ENCODE measurements around the gene GNPAT. TPM values are rescaled to one million over a fixed set of nuclear protein-coding genes. Genes with fewer than 3 reads are reported as not detected.
"Not testable (repeated sequence)": the region's sequence is repeated elsewhere in the genome, so short reads cannot be mapped to it uniquely, and the experiment has no call there.

The GNPAT gene
- total and polyA plus RNA-seq, 10 of the 15 experiments (the other 5 are each of a cell fraction or from before 2014, with no cell fraction given): 24.0 to 70.6 (median 47.2) TPM

DNA sequence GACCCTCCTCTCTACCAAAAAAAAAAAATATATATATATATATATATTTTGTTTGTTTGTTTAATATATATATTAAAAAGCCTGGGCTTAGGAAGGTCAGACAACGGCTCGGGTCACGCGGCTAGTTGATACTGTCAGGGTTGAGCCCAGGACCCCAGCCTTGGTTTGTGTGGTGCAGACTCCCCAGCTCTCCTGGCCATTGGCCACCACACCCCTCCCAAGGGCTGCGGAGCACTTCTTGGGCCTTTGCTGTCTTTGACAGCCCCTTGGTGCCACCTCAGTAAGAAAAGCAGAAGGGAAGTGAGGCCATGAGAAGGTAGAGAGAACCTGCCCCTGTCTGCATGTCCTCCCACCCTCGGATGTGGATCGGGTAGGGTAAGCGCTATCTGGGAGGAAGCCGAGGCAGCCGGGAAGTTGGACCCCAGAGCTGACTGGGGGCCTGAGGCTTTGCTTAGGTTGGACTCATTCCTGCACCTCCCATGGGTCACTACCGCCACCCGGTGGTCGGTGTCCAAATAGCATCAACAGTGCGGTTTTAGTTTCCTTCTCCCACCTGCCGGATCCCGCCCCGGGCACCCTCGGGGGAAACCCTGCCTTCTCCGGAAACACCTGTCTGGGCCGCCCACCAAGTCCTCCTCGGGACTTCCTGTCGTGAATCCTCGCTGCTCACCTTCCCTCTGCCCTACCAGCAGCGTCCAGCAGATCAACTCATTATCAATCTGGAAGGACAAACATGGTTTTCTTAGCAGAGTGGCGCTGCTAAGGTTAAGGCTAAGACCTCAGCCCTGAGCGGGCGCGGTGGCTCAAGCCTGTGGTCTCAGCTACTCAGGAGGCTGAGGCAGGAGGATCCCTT, 29.8 kb upstream of the GNPAT start (continued):
- TF ChIP-seq NBN (IDR thresholded peaks at IDR 0.05) (no peak), RFX5 (IDR thresholded peaks at IDR 0.05; ENCODE audit: low read depth, low read length) (0 out of 2 replicates have a peak, but pooled peaks have one; percentile 13), YY1 (IDR thresholded peaks at IDR 0.05; ENCODE audit: low read depth, low read length) (peak; percentile 57; the same call in 1 of the 2 replicates), TAF1 (IDR thresholded peaks at IDR 0.05; ENCODE audit: borderline replicate concordance, low read depth, low read length) (peak; percentile 34; the same call in 1 of the 2 replicates), CREB1 (IDR thresholded peaks at IDR 0.05; ENCODE audit: low read depth) (no peak), EED (IDR thresholded peaks at IDR 0.05; ENCODE audit: low read depth) (peak; percentile 71; the same call in 1 of the 2 replicates), CHD4 (IDR thresholded peaks at IDR 0.05) (no peak), GATAD2B (conservative IDR thresholded peaks at IDR 0.05; ENCODE audit: low read depth) (peak; percentile 75; the same call in 1 of the 2 replicates), POLR2A (IDR thresholded peaks at IDR 0.05; ENCODE audit: low read depth, low read length) (0 out of 2 replicates have a peak, but pooled peaks have one; percentile 39), IRF4 (IDR thresholded peaks at IDR 0.05; ENCODE audit: low read depth, low read length) (0 out of 2 replicates have a peak, but pooled peaks have one; percentile 37), RB1 (IDR thresholded peaks at IDR 0.05; ENCODE audit: borderline replicate concordance) (0 out of 2 replicates have a peak, but pooled peaks have one; percentile 22), KDM1A (IDR thresholded peaks at IDR 0.05; ENCODE audit: borderline replicate concordance) (no peak), POLR2AphosphoS2 (IDR thresholded peaks at IDR 0.05; ENCODE audit: low read depth, low read length) (no peak), IKZF1 (conservative IDR thresholded peaks at IDR 0.05) (peak; percentile 85)
- TF ChIP-seq, protein P1, sequence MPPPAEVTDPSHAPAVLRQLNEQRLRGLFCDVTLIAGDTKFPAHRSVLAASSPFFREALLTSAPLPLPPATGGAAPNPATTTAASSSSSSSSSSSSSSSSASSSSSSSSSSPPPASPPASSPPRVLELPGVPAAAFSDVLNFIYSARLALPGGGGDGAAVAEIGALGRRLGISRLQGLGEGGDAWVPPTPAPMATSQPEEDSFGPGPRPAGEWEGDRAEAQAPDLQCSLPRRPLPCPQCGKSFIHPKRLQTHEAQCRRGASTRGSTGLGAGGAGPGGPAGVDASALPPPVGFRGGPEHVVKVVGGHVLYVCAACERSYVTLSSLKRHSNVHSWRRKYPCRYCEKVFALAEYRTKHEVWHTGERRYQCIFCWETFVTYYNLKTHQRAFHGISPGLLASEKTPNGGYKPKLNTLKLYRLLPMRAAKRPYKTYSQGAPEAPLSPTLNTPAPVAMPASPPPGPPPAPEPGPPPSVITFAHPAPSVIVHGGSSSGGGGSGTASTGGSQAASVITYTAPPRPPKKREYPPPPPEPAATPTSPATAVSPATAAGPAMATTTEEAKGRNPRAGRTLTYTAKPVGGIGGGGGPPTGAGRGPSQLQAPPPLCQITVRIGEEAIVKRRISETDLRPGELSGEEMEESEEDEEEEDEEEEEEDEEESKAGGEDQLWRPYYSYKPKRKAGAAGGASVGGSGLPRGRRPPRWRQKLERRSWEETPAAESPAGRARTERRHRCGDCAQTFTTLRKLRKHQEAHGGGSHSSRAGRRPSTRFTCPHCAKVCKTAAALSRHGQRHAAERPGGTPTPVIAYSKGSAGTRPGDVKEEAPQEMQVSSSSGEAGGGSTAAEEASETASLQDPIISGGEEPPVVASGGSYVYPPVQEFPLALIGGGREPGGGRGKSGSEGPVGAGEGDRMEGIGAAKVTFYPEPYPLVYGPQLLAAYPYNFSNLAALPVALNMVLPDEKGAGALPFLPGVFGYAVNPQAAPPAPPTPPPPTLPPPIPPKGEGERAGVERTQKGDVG (CRISPR knock-in tag; IDR thresholded peaks at IDR 0.05): no peak
- TF ChIP-seq, protein P2, sequence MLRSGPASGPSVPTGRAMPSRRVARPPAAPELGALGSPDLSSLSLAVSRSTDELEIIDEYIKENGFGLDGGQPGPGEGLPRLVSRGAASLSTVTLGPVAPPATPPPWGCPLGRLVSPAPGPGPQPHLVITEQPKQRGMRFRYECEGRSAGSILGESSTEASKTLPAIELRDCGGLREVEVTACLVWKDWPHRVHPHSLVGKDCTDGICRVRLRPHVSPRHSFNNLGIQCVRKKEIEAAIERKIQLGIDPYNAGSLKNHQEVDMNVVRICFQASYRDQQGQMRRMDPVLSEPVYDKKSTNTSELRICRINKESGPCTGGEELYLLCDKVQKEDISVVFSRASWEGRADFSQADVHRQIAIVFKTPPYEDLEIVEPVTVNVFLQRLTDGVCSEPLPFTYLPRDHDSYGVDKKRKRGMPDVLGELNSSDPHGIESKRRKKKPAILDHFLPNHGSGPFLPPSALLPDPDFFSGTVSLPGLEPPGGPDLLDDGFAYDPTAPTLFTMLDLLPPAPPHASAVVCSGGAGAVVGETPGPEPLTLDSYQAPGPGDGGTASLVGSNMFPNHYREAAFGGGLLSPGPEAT (IDR thresholded peaks at IDR 0.05; ENCODE audit: low read depth): peak; percentile 59
- TF ChIP-seq, protein P3, sequence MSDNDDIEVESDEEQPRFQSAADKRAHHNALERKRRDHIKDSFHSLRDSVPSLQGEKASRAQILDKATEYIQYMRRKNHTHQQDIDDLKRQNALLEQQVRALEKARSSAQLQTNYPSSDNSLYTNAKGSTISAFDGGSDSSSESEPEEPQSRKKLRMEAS (IDR thresholded peaks at IDR 0.05; ENCODE audit: low read depth, low read length): no peak

DNA sequence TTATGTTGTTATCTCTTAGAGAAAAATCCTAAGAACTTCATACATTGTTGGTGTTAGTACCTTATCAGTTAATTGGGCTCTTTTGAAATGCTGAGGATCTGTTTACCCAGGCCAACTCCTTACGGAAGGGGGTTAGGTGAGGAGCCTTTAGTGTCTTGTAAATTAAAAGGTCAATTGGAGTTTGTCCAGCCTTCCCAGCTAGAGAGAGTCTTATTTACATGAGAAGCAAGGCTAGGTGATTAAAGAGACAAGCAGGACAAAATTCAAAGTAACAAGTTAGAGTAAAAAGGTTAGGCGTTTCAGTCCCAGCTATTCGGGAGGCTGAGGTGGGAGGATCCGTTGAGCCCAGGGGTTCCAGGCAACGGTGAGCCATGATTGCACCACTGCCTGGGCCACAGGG, 28.7 kb upstream of the GNPAT start:
- POLR2A ChIA-PET; RAD21 ChIA-PET (ENCODE audit: unreplicated experiment); FAIRE-seq; H3K9ac ChIP-seq (ENCODE audit: control insufficient read depth, insufficient read depth, low read length); H3K79me2 ChIP-seq (ENCODE audit: control insufficient read depth, insufficient read depth, low read length); H2AFZ ChIP-seq (ENCODE audit: control insufficient read depth, low read depth, low read length); H3K4me3 ChIP-seq; ATAC-seq; H3K36me3 ChIP-seq (ENCODE audit: control insufficient read depth in 2 of 2, insufficient read depth in 2 of 2, low read length in 1 of 2); H4K20me1 ChIP-seq (ENCODE audit: control insufficient read depth, insufficient read depth); H3K9me3 ChIP-seq (replicated peaks; ENCODE audit: control insufficient read depth, insufficient read depth, low read length); DNase-seq (ENCODE audit: low read depth, low spot score); H3K4me2 ChIP-seq (ENCODE audit: control insufficient read depth, insufficient read depth); SMC1A ChIA-PET (ENCODE audit: uncharacterized antibody, unreplicated experiment); H3K27ac ChIP-seq (ENCODE audit: control insufficient read depth, insufficient read depth); H3K27me3 ChIP-seq (replicated peaks in 1 of 2; ENCODE audit: control insufficient read depth in 2 of 2, insufficient read depth in 2 of 2, low read length in 1 of 2); BruUV-seq (replicated peaks): not testable (repeated sequence)
- in situ Hi-C loops (cut with MboI): loop anchor here (5.0 to 10.0 kb wide), 2 partner anchors 290 to 578 kb away; no protein-coding TSS in a partner anchor
- intact Hi-C loops (cut with micrococcal nuclease; ENCODE audit: unreplicated experiment): loop anchor here (5.0 kb wide), 1 partner anchor 235 kb away; the partner anchor contains the start of genes ARV1 and TTC13
- CTCF ChIA-PET: interaction anchor here (0.6 to 3.8 kb wide), 9 partner anchors 10 to 417 kb away, joined by 3 to 30 read pairs (median 3); partner anchors contain the start of genes ARV1 and TTC13
- whole genome bisulfite sequencing (ENCODE audit: insufficient coverage, insufficient replicate concordance, low lambda C conversion rate, missing lambda C conversion rate): 85% methylated on average over 5 of the region's 5 CpGs
- peaks cover 12% of the 10 kb centered on the region for H3K4me1 ChIP-seq (ENCODE audit: control insufficient read depth, insufficient read depth, low read length)

All from GM12878 (cell line).